A549 (cell line): Measurements from ENCODE around the gene SH3PXD2A.

Source experiments
- CEBPB ChIP-seq, 2 experiments: fragments of >200 bp in 1 of 2; sonication (Bioruptor Twin) in 1 of 2; formaldehyde crosslinking in 1 of 2; IDR thresholded peaks; 2 replicates each; pipeline ENCODE4 v1.6.1; 2012 to 2016
- ESRRA ChIP-seq: fragments of 150-350 bp; IDR thresholded peaks from 2 replicates; pipeline ENCODE4 v1.6.1; 2014; ENCODE audit warnings: mild to moderate bottlenecking, low read length, borderline replicate concordance
- MYC ChIP-seq: IDR thresholded peaks from 2 replicates; pipeline ENCODE4 v1.6.1; 2012; ENCODE audit warnings: mild to moderate bottlenecking, inconsistent platforms, low read length, improper control_type of control experiment, borderline replicate concordance
- POLR2A ChIP-seq: IDR thresholded peaks from 2 replicates; pipeline ENCODE4 v1.6.1; 2012; ENCODE audit warnings: mild to moderate bottlenecking, low read length
- SMC3 ChIP-seq: fragments of >200 bp; sonication (Bioruptor Twin); formaldehyde crosslinking; IDR thresholded peaks from 3 replicates; pipeline ENCODE4 v1.6.1; 2018; ENCODE audit warnings: inconsistent platforms
- TF ChIP-seq, protein P1 (sequence below): IDR thresholded peaks from 2 replicates; pipeline ENCODE4 v1.6.1; 2012

DNA sequence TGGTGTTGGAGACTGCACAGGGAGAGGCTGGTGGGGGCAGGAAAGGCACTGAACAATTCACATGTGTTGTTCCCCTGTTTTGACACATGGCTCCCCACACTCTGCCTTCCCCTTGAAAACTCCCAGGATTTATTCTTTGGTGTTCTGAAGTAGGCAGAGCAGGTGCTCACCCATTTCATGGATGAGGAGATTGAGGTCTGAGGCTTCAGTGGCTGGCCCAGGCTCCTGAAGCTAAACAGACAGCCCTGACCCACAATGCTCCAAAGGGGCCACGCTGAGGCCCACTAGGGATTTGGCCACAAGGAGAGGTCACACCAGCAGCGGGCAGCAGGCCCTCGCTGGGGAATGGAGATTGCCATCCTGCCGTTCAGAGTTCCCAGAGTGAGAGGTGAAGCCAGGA lies 157.6 kb downstream of the SH3PXD2A start:
- TF ChIP-seq CEBPB (IDR thresholded peaks at IDR 0.05) (no peak), POLR2A (no peak), SMC3 (no peak), ESRRA (no peak), MYC (no peak)
- TF ChIP-seq, protein P1, sequence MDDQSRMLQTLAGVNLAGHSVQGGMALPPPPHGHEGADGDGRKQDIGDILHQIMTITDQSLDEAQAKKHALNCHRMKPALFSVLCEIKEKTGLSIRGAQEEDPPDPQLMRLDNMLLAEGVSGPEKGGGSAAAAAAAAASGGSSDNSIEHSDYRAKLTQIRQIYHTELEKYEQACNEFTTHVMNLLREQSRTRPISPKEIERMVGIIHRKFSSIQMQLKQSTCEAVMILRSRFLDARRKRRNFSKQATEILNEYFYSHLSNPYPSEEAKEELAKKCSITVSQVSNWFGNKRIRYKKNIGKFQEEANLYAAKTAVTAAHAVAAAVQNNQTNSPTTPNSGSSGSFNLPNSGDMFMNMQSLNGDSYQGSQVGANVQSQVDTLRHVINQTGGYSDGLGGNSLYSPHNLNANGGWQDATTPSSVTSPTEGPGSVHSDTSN, result no peak
